ENCODE data around the gene KCND3. TPM values are rescaled to one million over a fixed set of nuclear protein-coding genes. Genes with fewer than 3 reads are reported as not detected.

KCND3 gene
- total and polyA plus RNA-seq, 4 donors, result 1.0 to 27.1 (median 6.1) TPM

GRCh38 chr1:111735858-111736544 lies 253.5 kb downstream of the KCND3 start:
- Histone ChIP-seq H3K4me1 (ENCODE audit: control insufficient read depth in 4 of 4, insufficient read depth in 4 of 4, low read length in 3 of 4) (peaks cover 7 to 30% (median 17%) of the 10 kb centered on the region in 4 donors), H3K9me3 (ENCODE audit: control insufficient read depth in 4 of 4, low read length in 3 of 4) (no peaks in the 10 kb centered on the region), H3K9ac (ENCODE audit: low read depth in 1 of 2, low read length in 2 of 2) (no peak overlapping the region), H3K27me3 (ENCODE audit: control insufficient read depth in 4 of 4, insufficient read depth in 4 of 4, low read length in 3 of 4) (no peaks in the 10 kb centered on the region), H3K27ac (ENCODE audit: low read depth in 1 of 2, low read length in 2 of 2) (no peak overlapping the region), H3K4me3 (ENCODE audit: low read depth in 1 of 3, low read length in 3 of 3) (no peak overlapping the region), H3K36me3 (ENCODE audit: control insufficient read depth in 4 of 4, insufficient read depth in 3 of 4, low read depth in 1 of 4, low read length in 3 of 4) (no peaks in the 10 kb centered on the region)
- TF ChIP-seq RXRA (IDR thresholded peaks at IDR 0.05) (no peak), MAX (IDR thresholded peaks at IDR 0.05) (no peak), EGR1 (IDR thresholded peaks at IDR 0.05; ENCODE audit: low read depth in 2 of 2) (no peak), HNF4A (conservative IDR thresholded peaks at IDR 0.05) (no peak), REST (IDR thresholded peaks at IDR 0.05) (no peak), SP1 (IDR thresholded peaks at IDR 0.05) (no peak), YY1 (IDR thresholded peaks at IDR 0.05) (no peak), ZBTB33 (IDR thresholded peaks at IDR 0.05) (no peak), FOXA2 (IDR thresholded peaks at IDR 0.05) (no peak), JUND (IDR thresholded peaks at IDR 0.05) (no peak), HNF4G (IDR thresholded peaks at IDR 0.05) (no peak), NR2F2 (IDR thresholded peaks at IDR 0.05) (no peak), RAD21 (IDR thresholded peaks at IDR 0.05) (no peak)
- 92% methylated on average over 8 of the region's 8 CpGs for WGBS
- no peak for DNase-seq (ENCODE audit: low spot score)

GRCh38 chr1:111735321-111735720 lies 254.1 kb downstream of the KCND3 start:
- Histone ChIP-seq H3K27ac (ENCODE audit: low read depth in 1 of 2, low read length in 2 of 2) (no peak overlapping the region), H3K9me3 (ENCODE audit: control insufficient read depth in 4 of 4, low read length in 3 of 4) (no peaks in the 10 kb centered on the region), H3K9ac (ENCODE audit: low read depth in 1 of 2, low read length in 2 of 2) (no peak overlapping the region), H3K27me3 (ENCODE audit: control insufficient read depth in 4 of 4, insufficient read depth in 4 of 4, low read length in 3 of 4) (no peaks in the 10 kb centered on the region), H3K4me1 (ENCODE audit: control insufficient read depth in 4 of 4, insufficient read depth in 4 of 4, low read length in 3 of 4) (peaks cover 7 to 28% (median 16%) of the 10 kb centered on the region in 4 donors), H3K36me3 (ENCODE audit: control insufficient read depth in 4 of 4, insufficient read depth in 3 of 4, low read depth in 1 of 4, low read length in 3 of 4) (no peaks in the 10 kb centered on the region), H3K4me3 (ENCODE audit: low read depth in 1 of 3, low read length in 3 of 3) (no peak overlapping the region)
- DNase-seq (ENCODE audit: low spot score), result no peak
- 96% methylated on average over 4 of the region's 4 CpGs for WGBS
- no peak for TF ChIP-seq RXRA (IDR thresholded peaks at IDR 0.05)
- no peak for TF ChIP-seq FOXA2 (IDR thresholded peaks at IDR 0.05)
- TF ChIP-seq TAF1 (conservative IDR thresholded peaks at IDR 0.05), result no peak
- no peak for TF ChIP-seq FOXA1 (IDR thresholded peaks at IDR 0.05)
- no peak for TF ChIP-seq HNF4A (conservative IDR thresholded peaks at IDR 0.05)
- TF ChIP-seq JUND (IDR thresholded peaks at IDR 0.05), result no peak
- no peak for TF ChIP-seq RAD21 (IDR thresholded peaks at IDR 0.05)
- TF ChIP-seq MAX (IDR thresholded peaks at IDR 0.05), result no peak
- TF ChIP-seq GABPA (IDR thresholded peaks at IDR 0.05 in 1 of 2, conservative IDR thresholded peaks at IDR 0.05 in 1 of 2), result no peak
- no peak for TF ChIP-seq ATF3 (IDR thresholded peaks at IDR 0.05)
- TF ChIP-seq NR2F2 (IDR thresholded peaks at IDR 0.05), result no peak
- no peak for TF ChIP-seq CTCF (IDR thresholded peaks at IDR 0.05; ENCODE audit: low read depth, low read length, missing input control)
- no peak for TF ChIP-seq HNF4G (IDR thresholded peaks at IDR 0.05)
- no peak for TF ChIP-seq SP1 (IDR thresholded peaks at IDR 0.05)
- TF ChIP-seq REST (IDR thresholded peaks at IDR 0.05), result no peak
- no peak for TF ChIP-seq YY1 (IDR thresholded peaks at IDR 0.05)
